22Rv1 (cell line): ENCODE data around the gene SLC7A8.

Experiments
- H3K27ac ChIP-seq: fragments of 450-650 bp; 2 replicates; pipeline ENCODE4 v1.5.1; 2017
- CTCF ChIP-seq: fragments of 450-650 bp; IDR thresholded peaks from 2 replicates; pipeline ENCODE4 v1.5.1; 2017; ENCODE audit warnings: mild to moderate bottlenecking
- ZFX ChIP-seq: fragments of 450-650 bp; IDR thresholded peaks from 2 replicates; pipeline ENCODE4 v1.6.1; 2017; ENCODE audit warnings: antibody characterized with exemption, borderline replicate concordance

SLC7A8 gene

DNA sequence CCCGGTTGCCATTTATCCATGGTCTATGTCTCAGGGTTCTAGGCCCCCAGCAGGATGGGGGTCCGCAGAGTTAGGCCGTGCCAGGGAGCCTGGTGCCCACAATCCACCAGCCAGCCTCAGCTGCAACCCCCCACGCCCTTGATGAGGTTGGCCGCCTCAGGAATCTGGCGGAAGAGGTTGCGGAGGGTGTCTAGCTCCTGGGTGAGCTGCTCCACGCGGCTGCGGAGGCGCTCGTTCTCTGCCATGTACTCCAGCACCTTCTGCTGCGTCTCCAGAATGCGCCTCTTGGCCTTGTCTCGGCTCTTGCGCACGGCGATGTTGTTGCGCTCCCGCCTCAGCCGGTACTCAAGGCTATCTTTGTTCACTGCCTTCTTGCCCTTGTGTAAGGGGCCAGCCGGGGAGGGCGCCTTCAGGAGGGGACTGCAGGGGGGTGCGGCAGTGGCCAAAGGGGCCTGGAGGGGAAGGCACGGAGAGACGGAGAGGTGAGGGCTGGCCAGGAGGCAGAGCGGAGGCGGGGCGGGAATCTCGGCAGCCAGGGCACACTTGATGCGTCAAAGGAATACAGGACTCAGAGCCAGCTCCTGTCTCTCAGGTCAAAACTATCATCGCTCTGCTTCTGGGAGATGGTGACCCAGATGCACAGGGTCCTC, 66.0 kb downstream of the SLC7A8 start:
- TF ChIP-seq ZFX (no peak), CTCF (no peak)
- no peak overlapping the region for H3K27ac ChIP-seq

- TF ChIP-seq ZFX (no peak), CTCF (no peak)
- no peak overlapping the region for H3K27ac ChIP-seq
Observed at GRCh38 chr14:23115918-23116317, 67.5 kb downstream of the SLC7A8 start.

- TF ChIP-seq ZFX (no peak), CTCF (no peak)
- H3K27ac ChIP-seq, result no peak overlapping the region
Observed at GRCh38 chr14:23115039-23115731, 68.3 kb downstream of the SLC7A8 start.

GRCh38 chr14:23114669-23115038, 68.8 kb downstream of the SLC7A8 start:
- no peak overlapping the region for H3K27ac ChIP-seq
- no peak for TF ChIP-seq ZFX
- TF ChIP-seq CTCF, result no peak

DNA sequence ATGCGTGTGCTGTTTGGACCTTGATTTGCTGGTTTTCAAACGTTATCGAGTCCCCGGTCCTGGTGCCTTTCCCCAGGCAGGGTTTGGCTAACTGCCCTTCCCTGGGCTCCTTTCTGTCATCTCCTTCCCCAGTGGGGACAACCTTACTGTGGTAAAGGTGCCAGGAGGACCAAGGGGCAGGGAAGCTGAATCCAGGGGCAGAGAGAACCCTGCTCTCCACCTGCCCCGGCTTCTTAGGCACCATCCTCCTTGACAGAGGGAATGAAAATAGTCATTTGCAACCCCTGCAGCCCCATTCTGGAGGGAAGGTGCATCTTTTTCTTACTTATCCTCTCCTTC, 69.4 kb downstream of the SLC7A8 start:
- H3K27ac ChIP-seq, result no peak overlapping the region
- TF ChIP-seq ZFX, result no peak
- TF ChIP-seq CTCF, result no peak

DNA sequence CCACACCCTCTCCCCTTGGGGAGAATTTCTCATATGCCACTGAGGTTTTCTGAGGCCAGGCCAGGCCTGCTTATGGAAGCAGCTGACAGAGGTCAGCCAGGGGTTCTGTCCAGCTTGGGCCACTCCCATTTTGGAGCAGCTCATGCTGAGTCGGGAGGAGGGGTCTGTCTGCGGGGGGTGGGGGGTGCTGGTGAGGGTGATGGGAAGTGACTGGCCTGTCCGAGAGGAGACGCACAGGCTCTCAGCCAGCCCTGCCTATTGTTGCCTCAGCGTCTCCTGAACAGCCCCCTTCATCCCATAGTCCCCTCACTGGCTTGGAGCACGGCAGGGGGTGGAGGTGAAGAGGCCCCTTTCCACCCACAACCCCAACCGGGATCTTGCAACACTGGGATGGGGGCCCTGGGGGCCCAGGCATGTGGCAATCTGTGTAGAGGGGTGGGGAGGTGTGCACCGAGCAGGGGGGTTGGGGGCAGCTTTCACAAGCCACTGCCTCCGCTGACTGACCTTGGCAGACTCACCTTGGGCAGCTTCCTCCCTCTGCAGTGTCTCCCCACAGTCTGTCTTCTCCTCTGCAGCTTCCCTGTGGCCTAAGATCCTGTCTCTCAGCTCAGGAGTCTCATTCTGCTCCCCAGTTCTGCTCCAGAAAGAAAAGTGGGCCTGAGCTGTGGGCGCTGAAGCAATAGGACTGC, 69.9 kb downstream of the SLC7A8 start:
- no peak for TF ChIP-seq CTCF
- no peak for TF ChIP-seq ZFX
- H3K27ac ChIP-seq, result no peak overlapping the region
